GM23338 (cell line): ENCODE results near the gene COMMD7.

Experiments
- CREB1 ChIP-seq: fragments of 250-450 bp; sonication (Bioruptor Pico); IDR thresholded peaks from 2 replicates; pipeline ENCODE4 v1.5.0; 2020; ENCODE audit warnings: low read depth, mild to moderate bottlenecking, moderate library complexity
- EZH2 ChIP-seq: fragments of 200-600 bp; sonication (generic); IDR thresholded peaks from one replicate; pipeline ENCODE4 v1.8.0; 2017; ENCODE audit warnings: antibody characterized with exemption, mild to moderate bottlenecking, low read depth; ENCODE audit not compliant: unreplicated experiment
- EZH2phosphoT487 ChIP-seq: fragments of 200-600 bp; sonication (generic); IDR thresholded peaks from one replicate; pipeline ENCODE4 v1.8.1; 2018; ENCODE audit warnings: antibody characterized with exemption; ENCODE audit not compliant: unreplicated experiment
- JUNB ChIP-seq: IDR thresholded peaks from one replicate; pipeline ENCODE4 v1.6.1; 2016; ENCODE audit warnings: antibody characterized with exemption; ENCODE audit not compliant: unreplicated experiment
- POLR2AphosphoS5 ChIP-seq: IDR thresholded peaks from 2 replicates; pipeline ENCODE4 v1.6.1; 2016; ENCODE audit warnings: antibody characterized with exemption, low read depth
- ZNF462 ChIP-seq: fragments of 250-450 bp; sonication (Bioruptor Pico); IDR thresholded peaks from 2 replicates; pipeline ENCODE4 v1.5.0; 2020; ENCODE audit warnings: mild to moderate bottlenecking, moderate library complexity
- TF ChIP-seq, protein P1 (sequence below), 2 experiments: fragments of 200-600 bp in 1 of 2; sonication (generic) in 1 of 2; conservative IDR thresholded peaks; 2 replicates each; pipeline versions ENCODE4 v1.5.1 to v1.6.1; 2016 to 2017; ENCODE audit warnings: antibody characterized with exemption in 2 of 2, low read depth in 2 of 2, mild to moderate bottlenecking in 2 of 2, moderate library complexity in 1 of 2
- TF ChIP-seq, protein P2 (sequence below): IDR thresholded peaks from one replicate; pipeline ENCODE4 v1.6.1; 2018; ENCODE audit warnings: antibody characterized with exemption; ENCODE audit not compliant: unreplicated experiment
- TF ChIP-seq, protein P3 (sequence below): IDR thresholded peaks from 2 replicates; pipeline ENCODE4 v1.6.1; 2016; ENCODE audit warnings: antibody characterized with exemption

GRCh38 chr20:32731882-32732266 lies 11.4 kb downstream of the COMMD7 start:
- no peak for TF ChIP-seq JUNB
- no peak for TF ChIP-seq CREB1 (CRISPR knock-in tag)
- TF ChIP-seq, protein P1, sequence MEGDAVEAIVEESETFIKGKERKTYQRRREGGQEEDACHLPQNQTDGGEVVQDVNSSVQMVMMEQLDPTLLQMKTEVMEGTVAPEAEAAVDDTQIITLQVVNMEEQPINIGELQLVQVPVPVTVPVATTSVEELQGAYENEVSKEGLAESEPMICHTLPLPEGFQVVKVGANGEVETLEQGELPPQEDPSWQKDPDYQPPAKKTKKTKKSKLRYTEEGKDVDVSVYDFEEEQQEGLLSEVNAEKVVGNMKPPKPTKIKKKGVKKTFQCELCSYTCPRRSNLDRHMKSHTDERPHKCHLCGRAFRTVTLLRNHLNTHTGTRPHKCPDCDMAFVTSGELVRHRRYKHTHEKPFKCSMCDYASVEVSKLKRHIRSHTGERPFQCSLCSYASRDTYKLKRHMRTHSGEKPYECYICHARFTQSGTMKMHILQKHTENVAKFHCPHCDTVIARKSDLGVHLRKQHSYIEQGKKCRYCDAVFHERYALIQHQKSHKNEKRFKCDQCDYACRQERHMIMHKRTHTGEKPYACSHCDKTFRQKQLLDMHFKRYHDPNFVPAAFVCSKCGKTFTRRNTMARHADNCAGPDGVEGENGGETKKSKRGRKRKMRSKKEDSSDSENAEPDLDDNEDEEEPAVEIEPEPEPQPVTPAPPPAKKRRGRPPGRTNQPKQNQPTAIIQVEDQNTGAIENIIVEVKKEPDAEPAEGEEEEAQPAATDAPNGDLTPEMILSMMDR (conservative IDR thresholded peaks at IDR 0.05; ENCODE audit: low read depth in 2 of 2), result no peak
- TF ChIP-seq, protein P2, sequence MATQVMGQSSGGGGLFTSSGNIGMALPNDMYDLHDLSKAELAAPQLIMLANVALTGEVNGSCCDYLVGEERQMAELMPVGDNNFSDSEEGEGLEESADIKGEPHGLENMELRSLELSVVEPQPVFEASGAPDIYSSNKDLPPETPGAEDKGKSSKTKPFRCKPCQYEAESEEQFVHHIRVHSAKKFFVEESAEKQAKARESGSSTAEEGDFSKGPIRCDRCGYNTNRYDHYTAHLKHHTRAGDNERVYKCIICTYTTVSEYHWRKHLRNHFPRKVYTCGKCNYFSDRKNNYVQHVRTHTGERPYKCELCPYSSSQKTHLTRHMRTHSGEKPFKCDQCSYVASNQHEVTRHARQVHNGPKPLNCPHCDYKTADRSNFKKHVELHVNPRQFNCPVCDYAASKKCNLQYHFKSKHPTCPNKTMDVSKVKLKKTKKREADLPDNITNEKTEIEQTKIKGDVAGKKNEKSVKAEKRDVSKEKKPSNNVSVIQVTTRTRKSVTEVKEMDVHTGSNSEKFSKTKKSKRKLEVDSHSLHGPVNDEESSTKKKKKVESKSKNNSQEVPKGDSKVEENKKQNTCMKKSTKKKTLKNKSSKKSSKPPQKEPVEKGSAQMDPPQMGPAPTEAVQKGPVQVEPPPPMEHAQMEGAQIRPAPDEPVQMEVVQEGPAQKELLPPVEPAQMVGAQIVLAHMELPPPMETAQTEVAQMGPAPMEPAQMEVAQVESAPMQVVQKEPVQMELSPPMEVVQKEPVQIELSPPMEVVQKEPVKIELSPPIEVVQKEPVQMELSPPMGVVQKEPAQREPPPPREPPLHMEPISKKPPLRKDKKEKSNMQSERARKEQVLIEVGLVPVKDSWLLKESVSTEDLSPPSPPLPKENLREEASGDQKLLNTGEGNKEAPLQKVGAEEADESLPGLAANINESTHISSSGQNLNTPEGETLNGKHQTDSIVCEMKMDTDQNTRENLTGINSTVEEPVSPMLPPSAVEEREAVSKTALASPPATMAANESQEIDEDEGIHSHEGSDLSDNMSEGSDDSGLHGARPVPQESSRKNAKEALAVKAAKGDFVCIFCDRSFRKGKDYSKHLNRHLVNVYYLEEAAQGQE, result no peak
- TF ChIP-seq EZH2, result no peak
- TF ChIP-seq, protein P3, sequence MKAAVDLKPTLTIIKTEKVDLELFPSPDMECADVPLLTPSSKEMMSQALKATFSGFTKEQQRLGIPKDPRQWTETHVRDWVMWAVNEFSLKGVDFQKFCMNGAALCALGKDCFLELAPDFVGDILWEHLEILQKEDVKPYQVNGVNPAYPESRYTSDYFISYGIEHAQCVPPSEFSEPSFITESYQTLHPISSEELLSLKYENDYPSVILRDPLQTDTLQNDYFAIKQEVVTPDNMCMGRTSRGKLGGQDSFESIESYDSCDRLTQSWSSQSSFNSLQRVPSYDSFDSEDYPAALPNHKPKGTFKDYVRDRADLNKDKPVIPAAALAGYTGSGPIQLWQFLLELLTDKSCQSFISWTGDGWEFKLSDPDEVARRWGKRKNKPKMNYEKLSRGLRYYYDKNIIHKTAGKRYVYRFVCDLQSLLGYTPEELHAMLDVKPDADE, result no peak
- TF ChIP-seq POLR2AphosphoS5, result no peak
- TF ChIP-seq ZNF462, result no peak
- TF ChIP-seq EZH2phosphoT487, result no peak
